GM12801 (cell line): Measurements from ENCODE around the gene EZR.

Experiments
- TF ChIP-seq, protein P1 (sequence below): IDR thresholded peaks from one replicate; pipeline ENCODE4 v1.5.1; 2011; ENCODE audit warnings: control low read depth; ENCODE audit not compliant: insufficient read length; ENCODE audit errors: extremely low read depth

Gene EZR

GRCh38 chr6:158770533-158771330 lies 48.4 kb downstream of the EZR start:
- TF ChIP-seq, protein P1, sequence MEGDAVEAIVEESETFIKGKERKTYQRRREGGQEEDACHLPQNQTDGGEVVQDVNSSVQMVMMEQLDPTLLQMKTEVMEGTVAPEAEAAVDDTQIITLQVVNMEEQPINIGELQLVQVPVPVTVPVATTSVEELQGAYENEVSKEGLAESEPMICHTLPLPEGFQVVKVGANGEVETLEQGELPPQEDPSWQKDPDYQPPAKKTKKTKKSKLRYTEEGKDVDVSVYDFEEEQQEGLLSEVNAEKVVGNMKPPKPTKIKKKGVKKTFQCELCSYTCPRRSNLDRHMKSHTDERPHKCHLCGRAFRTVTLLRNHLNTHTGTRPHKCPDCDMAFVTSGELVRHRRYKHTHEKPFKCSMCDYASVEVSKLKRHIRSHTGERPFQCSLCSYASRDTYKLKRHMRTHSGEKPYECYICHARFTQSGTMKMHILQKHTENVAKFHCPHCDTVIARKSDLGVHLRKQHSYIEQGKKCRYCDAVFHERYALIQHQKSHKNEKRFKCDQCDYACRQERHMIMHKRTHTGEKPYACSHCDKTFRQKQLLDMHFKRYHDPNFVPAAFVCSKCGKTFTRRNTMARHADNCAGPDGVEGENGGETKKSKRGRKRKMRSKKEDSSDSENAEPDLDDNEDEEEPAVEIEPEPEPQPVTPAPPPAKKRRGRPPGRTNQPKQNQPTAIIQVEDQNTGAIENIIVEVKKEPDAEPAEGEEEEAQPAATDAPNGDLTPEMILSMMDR = no peak

GRCh38 chr6:158769771-158770432 lies 49.3 kb downstream of the EZR start:
- TF ChIP-seq, protein P1 = no peak

DNA sequence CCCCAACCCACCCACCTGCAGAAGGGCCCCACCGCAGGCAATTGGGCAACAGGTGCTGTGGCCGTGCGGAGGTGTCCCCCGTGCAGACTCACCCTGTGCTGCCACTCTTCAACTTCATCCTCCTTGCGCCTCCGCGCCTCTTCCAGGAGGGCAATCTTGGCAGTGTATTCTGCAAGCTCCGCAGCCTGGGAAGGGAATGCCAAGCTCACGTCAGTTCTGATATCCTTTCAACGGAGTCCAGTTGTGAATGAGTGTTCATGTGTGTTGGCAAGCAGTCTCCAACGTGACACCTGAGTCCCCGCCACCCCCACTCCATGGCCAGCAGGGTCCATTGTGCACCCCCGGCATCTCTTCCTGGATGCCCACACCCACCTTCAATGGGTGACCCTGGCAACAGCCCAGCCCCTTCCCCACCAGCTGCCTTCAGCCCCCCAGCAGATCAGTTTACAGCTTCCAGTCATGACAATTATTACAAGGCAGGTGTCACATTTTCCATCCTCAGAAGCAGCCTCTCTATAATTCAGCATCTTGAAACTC lies 49.9 kb downstream of the EZR start:
- TF ChIP-seq, protein P1 = no peak

- TF ChIP-seq, protein P1 = no peak
These were observed 50.7 kb downstream of the EZR start for GRCh38 chr6:158768436-158768835.

- TF ChIP-seq, protein P1 = no peak
These were observed 51.5 kb downstream of the EZR start for GRCh38 chr6:158767709-158768108.

DNA sequence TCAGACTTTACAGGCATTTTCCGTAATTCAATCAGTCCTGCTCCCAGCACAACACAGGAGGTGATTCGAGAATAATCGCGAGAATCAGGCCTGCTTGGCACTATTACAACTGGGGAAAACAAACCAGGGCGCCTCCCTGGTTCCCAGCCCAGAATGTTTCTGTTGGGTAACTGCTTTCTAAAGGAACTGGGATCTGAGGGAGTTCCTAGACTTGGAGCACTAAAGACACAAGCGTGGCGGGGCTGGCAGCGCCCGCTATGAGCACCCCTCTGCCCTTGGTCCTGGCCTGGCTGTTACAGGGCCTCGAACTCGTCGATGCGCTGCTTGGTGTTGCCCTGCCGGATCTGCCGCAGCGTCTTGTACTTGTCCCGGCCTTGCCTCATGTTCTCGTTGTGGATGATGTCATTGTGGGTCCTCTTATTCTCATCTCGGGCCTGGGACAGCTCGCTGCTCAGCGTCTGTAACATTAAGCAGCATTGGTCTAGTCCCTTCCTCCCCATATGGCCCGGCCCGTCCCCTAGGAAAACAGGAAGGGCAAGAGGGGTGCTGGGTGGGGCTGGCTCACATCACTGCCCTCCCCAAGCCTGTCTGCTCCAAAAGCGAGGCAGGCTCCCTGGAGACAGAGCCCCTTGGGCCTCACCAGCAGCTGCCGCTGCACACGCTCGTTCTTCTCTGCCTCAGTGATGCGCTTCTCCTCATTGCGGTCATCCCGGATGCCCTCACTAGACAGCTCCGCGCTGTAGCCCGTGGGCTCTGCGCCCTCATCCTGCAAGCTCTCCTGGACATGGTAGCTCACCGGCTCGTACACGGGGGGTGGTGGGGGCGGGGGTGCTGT lies 52.3 kb downstream of the EZR start:
- TF ChIP-seq, protein P1 = no peak
